K562 (cell line): ENCODE data around the gene NEMP2. TPM values are rescaled to one million over a fixed set of nuclear protein-coding genes. Genes with fewer than 3 reads are reported as not detected.

Source experiments
- BRD4 ChIP-seq: fragments of 200-600 bp; sonication (generic); IDR thresholded peaks from 2 replicates; pipeline ENCODE4 v1.6.1; 2017; ENCODE audit warnings: inconsistent platforms
- COPS2 ChIP-seq: fragments of 450-650 bp; conservative IDR thresholded peaks from 2 replicates; pipeline ENCODE4 v1.6.1; 2016; ENCODE audit warnings: mild to moderate bottlenecking, moderate library complexity
- KDM5B ChIP-seq: fragments of 200-600 bp; sonication (generic); IDR thresholded peaks from 2 replicates; pipeline ENCODE4 v1.6.1; 2012; ENCODE audit warnings: low read depth, mild to moderate bottlenecking, moderate library complexity, low read length, control low read depth, inconsistent platforms; ENCODE audit not compliant: insufficient replicate concordance
- POU5F1 ChIP-seq: fragments of 150-350 bp; IDR thresholded peaks from 2 replicates; pipeline ENCODE4 v1.6.1; 2014; ENCODE audit warnings: borderline replicate concordance, low read length, low read depth, mild to moderate bottlenecking; ENCODE audit not compliant: partially characterized antibody
- RERE ChIP-seq: sonication (generic); formaldehyde crosslinking; IDR thresholded peaks from 2 replicates; pipeline ENCODE4 v1.8.0; 2023; ENCODE audit warnings: missing genetic modification reagents, mild to moderate bottlenecking, borderline replicate concordance
- RNF219 ChIP-seq: fragments of 250-450 bp; sonication (Bioruptor Pico); IDR thresholded peaks from 2 replicates; pipeline ENCODE4 v1.5.0; 2022; ENCODE audit warnings: mild to moderate bottlenecking
- SIN3B ChIP-seq: fragments of 450-650 bp; IDR thresholded peaks from 2 replicates; pipeline ENCODE4 v1.6.1; 2017; ENCODE audit warnings: low read depth, mild to moderate bottlenecking, moderate library complexity
- STAT6 ChIP-seq: sonication (generic); formaldehyde crosslinking; IDR thresholded peaks from 2 replicates; pipeline ENCODE4 v1.8.1; 2023; ENCODE audit warnings: mild to moderate bottlenecking, missing genetic modification reagents
- ZBTB26 ChIP-seq: fragments of 450-650 bp; formaldehyde crosslinking; IDR thresholded peaks from 2 replicates; pipeline ENCODE4 v1.4.0; 2022; ENCODE audit warnings: missing genetic modification characterization
- ZFPM2 ChIP-seq: fragments of 250-450 bp; sonication (Bioruptor Pico); IDR thresholded peaks from 2 replicates; pipeline ENCODE4 v1.5.1; 2022; ENCODE audit warnings: mild to moderate bottlenecking
- ZNF408 ChIP-seq: fragments of 250-450 bp; sonication (Bioruptor Pico); IDR thresholded peaks from 2 replicates; pipeline ENCODE4 v1.4.0; 2020; ENCODE audit warnings: low read depth, mild to moderate bottlenecking, moderate library complexity
- ZNF592 ChIP-seq: fragments of 450-650 bp; IDR thresholded peaks from 2 replicates; pipeline ENCODE4 v1.6.1; 2017; ENCODE audit warnings: antibody characterized with exemption, mild to moderate bottlenecking
- polyA plus RNA-seq, 8 experiments: library from polyadenylated mRNA; depleted of rRNA in 4 of 8; stranded (reverse) in 5 of 8; unstranded in 3 of 8; fragments of >200 nt; fragmentation: Nextera tagmentation in 2 of 8; fragmentation: Illumina TruSeq in 1 of 8; extraction: Ambion mirVana in 2 of 8; extraction: Trizol in 1 of 8; gene quantifications; 2 replicates each; pipeline versions ENCODE4 v1.2.1 to v1.2.3, GENCODE V29; 2011 to 2014; ENCODE audit warnings: inconsistent platforms in 1 of 8, missing spikeins in 1 of 8
- total RNA-seq, 7 experiments: library from RNA; depleted of rRNA in 6 of 7; stranded (reverse); fragments of >200 nt in 6 of 7; fragmentation: Illumina TruSeq in 2 of 7; extraction: Trizol in 2 of 7; gene quantifications; 2 replicates each; pipeline versions ENCODE4 v1.2.1 to v1.2.3, GENCODE V29; 2011 to 2021; ENCODE audit warnings: low replicate concordance in 1 of 7

NEMP2 gene
- total and polyA plus RNA-seq, 9 of the 15 experiments (the other 6 are each of a cell fraction or from before 2014, with no cell fraction given) = 0.32 to 3.0 (median 1.7) TPM

- no peak for TF ChIP-seq ZBTB26 (CRISPR knock-in tag)
- no peak for TF ChIP-seq POU5F1
- TF ChIP-seq STAT6 (CRISPR knock-in tag) = no peak
- TF ChIP-seq ZNF592 = 0 out of 2 replicates have a peak, but pooled peaks have one; percentile 44
- no peak for TF ChIP-seq ZNF408
- TF ChIP-seq BRD4 = no peak
- no peak for TF ChIP-seq COPS2
- no peak for TF ChIP-seq RNF219
- no peak for TF ChIP-seq KDM5B
- TF ChIP-seq ZFPM2 = no peak
- no peak for TF ChIP-seq RERE (CRISPR knock-in tag)
- TF ChIP-seq SIN3B = no peak
These were observed 74.6 kb downstream of the NEMP2 start (continued) for GRCh38 chr2:190459881-190460280.
